ES-I3 (cell line): ENCODE data around the gene CREBBP.

ENCODE experiments used
- H3K36me3 ChIP-seq: 2 replicates; pipeline ENCODE4 v1.6.1; 2013; ENCODE audit warnings: mild to moderate bottlenecking, low read length, control low read depth, moderate library complexity; ENCODE audit not compliant: insufficient read depth
- H3K4me1 ChIP-seq: 2 replicates; pipeline ENCODE4 v1.6.1; 2013; ENCODE audit warnings: mild to moderate bottlenecking, control low read depth, low read length; ENCODE audit not compliant: insufficient read depth
- H3K9ac ChIP-seq: 2 replicates; pipeline ENCODE4 v1.6.1; 2013; ENCODE audit warnings: low read depth, mild to moderate bottlenecking, low read length, moderate library complexity
- H3K9me3 ChIP-seq: 2 replicates; pipeline ENCODE4 v1.6.1; 2013; ENCODE audit warnings: mild to moderate bottlenecking, low read length, moderate library complexity; ENCODE audit not compliant: control insufficient read depth, insufficient read depth

CREBBP gene

DNA sequence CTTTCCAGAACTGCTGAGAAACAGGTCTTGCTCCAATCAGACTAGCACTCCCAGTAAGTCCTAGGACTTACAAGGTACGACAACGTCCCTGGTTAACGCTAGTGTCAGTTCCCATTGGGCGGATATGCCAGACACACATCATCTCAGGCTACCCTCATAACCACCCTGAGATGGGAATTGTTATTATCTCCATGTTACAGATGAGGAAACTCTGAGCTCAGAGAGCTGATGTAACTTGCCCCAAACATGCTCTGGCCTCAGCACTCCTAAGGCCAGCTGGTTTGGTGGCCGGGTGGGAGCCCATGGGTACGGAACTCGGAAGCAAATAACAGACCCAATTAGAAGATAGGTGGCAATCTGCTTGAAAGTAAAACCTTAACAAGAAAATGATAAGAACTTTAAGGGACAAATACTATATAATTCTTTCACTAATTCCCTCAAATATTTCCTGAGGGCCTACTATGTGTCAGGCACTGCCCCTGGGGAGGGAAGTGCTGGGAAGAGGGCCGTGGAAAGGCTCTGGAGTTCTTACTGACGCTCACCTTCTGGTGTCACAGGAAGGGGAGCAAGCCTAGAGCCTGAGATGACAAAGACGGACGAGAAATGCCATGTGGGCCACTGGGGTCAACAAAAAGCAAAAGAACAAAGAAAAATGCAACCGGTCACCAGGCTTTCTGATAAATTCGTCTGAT is 6.9 kb downstream of the CREBBP start:
- Histone ChIP-seq H3K4me1 (peaks cover 13% of the 10 kb centered on the region; the same call in 1 of the 2 replicates), H3K9me3 (no peaks in the 10 kb centered on the region), H3K36me3 (no peaks in the 10 kb centered on the region), H3K9ac (no peak overlapping the region)

DNA sequence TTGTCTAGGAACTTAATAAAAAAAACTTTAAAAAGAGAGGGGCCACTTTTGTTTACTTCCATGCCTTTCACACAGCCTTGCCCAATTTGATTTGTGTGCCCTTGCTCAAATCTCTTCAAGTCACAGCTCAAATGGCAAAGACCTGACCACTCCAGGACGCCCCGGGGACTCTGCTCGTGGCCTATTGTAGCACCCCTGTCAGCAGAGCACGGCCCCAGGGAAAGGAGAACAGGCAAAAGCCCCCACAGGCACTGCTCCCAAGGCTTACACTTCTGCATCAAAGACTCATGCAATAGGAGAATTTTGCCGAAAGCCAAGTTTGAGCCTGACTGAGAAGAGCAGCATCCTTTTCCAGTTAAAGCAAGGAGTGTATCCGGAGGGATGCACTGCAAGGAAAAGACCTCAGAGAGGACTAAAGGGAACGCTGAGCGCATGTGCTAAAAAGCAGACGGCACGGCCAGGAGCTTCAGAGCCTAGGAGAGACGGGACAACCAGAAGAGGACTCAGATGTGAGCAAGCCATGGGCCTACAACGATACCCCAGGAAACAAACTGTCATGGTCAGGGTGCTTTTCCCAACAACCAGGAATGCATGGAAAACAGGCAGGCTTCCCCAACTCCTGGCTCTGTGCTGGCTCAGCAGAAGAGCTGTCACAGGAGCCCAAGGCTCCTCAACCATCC is 8.2 kb downstream of the CREBBP start:
- Histone ChIP-seq H3K4me1 (peaks cover 11% of the 10 kb centered on the region; the same call in 1 of the 2 replicates), H3K9ac (no peak overlapping the region), H3K9me3 (no peaks in the 10 kb centered on the region), H3K36me3 (no peaks in the 10 kb centered on the region)

DNA sequence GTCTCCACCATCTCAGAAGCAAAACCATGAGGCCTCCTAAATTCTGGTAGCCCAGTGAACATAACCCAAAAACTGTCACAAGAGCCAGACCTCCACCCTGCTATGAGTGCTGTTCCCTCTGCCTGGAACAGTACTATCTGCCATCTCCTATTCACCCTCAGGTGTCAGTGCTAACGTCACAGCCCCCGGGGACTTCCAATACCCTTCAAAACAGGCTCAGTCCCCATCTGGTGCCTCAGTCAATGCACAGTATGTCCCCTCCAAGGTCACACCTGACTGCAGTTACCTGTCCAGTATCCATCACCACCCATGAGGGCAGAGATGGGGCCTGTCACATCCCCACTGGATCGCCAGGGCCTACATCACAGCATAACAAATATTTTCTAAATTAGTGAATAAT is 11.5 kb downstream of the CREBBP start:
- no peaks in the 10 kb centered on the region for H3K9me3 ChIP-seq
- H3K4me1 ChIP-seq: peaks cover 11% of the 10 kb centered on the region; the same call in 1 of the 2 replicates

DNA sequence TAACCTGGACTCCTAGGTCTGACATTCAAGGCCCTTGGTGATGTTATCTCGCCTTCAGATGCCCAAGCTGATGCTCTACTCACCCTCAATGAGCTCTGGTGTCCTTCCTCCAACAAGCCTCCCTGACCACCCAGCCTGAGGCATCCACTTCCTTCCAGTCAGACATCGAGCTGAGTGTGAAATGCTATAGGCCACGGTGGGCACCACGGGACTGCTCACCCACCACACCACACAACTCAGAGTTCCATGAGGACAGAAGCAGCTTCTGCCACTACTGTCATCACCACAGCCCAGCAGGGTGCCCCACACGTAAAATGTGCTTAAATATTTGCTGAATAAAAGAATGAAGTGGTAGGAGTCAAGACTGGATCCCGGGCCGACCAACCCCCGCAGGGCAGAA is 12.0 kb downstream of the CREBBP start:
- H3K9me3 ChIP-seq: no peaks in the 10 kb centered on the region
- no peaks in the 10 kb centered on the region for H3K36me3 ChIP-seq
- H3K4me1 ChIP-seq: peaks cover 16% of the 10 kb centered on the region; the same call in 1 of the 2 replicates
- H3K9ac ChIP-seq: no peak overlapping the region

More for the DNA sequence above, 11.5 kb downstream of the CREBBP start:
- Histone ChIP-seq H3K9ac (no peak overlapping the region), H3K36me3 (no peaks in the 10 kb centered on the region)

DNA sequence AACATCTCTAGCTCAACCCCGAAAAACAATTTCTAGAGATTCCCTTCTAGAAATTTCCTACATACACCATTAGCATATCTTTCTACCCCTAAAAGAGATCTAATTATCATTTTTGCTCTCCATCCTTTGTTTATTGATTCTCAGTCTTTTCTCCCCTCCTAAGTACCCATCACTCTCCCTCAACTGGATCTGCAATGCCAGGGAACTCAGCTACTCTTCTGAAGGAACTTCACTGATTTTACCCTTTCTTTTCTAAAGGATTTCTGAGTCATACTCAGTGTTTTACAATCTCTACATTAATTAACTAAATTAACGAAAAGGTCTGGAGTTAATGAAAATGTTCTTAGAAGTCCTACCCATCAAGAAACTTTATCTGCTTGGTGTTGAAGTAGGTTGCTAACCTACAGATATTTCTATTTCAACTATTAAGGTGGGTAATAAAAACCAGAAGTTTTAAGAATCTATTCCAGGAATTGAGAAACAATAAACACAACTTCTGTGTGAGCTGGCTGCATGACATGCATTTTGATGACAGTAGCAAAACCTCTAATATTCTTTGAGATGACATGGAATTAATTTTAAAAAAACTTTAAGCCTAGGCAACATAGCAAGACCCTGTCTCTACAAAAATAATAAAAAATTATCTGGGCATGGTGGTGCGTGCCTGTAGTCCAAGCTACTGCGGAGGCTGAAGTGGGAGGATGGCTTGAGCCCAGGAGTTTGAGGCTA is 13.6 kb downstream of the CREBBP start:
- Histone ChIP-seq H3K9me3 (no peaks in the 10 kb centered on the region), H3K9ac (no peak overlapping the region), H3K36me3 (no peaks in the 10 kb centered on the region), H3K4me1 (peaks cover 18% of the 10 kb centered on the region; the same call in 1 of the 2 replicates)

DNA sequence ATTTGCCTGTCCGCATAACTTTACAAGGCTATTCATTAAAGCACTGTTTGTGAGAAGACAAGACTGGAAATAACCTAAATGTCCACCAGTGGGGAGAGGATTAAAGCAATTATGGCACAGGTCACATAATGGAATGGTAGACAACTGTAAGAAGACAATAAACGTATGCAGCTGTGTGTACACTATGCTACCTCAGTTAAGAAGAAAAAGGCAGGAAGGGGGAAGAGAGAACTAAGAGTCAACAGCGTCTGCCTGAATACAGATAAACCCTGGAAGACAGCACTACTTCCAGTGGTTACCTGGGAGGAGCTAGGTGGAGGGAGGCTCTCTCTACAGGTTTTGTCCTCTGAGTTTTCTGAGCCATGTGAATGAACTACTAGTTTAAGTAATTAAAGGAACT is 15.3 kb downstream of the CREBBP start:
- H3K9me3 ChIP-seq: no peaks in the 10 kb centered on the region
- H3K36me3 ChIP-seq: no peaks in the 10 kb centered on the region
- no peak overlapping the region for H3K9ac ChIP-seq
- peaks cover 17% of the 10 kb centered on the region; the same call in 1 of the 2 replicates for H3K4me1 ChIP-seq

DNA sequence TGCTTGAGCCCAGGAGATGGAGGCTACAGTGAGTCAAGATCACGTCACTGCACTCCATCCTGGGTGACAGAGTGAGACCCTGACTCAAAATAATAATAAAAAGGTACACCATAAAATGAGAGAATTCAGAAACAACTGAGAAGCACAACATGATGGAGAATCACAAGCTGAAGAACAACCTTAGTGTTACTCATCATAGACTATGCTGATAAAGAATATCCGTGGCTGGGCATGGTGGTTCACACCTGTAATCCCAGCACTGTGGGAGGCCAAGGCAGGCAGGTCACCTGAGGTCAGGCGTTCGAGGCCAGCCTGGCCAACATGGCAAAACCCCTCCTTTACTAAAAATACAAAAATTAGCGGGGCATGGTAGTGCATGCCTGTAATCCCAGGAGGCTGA is 16.0 kb downstream of the CREBBP start:
- H3K9ac ChIP-seq: no peak overlapping the region
- H3K9me3 ChIP-seq: no peaks in the 10 kb centered on the region
- H3K4me1 ChIP-seq: peaks cover 17% of the 10 kb centered on the region; the same call in 1 of the 2 replicates
- no peaks in the 10 kb centered on the region for H3K36me3 ChIP-seq

DNA sequence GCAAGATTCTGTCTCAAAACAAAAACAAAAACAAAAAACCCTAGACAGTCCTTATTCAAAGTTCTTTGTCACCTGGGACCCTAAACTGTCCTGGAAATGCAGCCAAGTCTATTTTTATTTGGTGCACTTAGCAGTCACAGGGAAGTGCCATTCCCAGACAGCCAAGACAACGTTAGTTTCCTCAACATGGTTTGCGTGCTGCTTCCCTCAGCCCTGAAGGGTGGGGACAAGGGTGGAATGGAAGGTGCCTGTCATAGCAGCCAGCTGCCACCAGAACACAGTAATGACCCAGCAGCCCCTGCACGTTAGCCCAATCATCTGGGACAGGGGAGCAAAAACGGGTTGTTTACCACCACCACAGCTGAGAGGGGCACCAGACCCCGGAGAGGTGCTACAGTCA is 16.9 kb downstream of the CREBBP start:
- no peaks in the 10 kb centered on the region for H3K36me3 ChIP-seq
- no peak overlapping the region for H3K9ac ChIP-seq
- no peaks in the 10 kb centered on the region for H3K9me3 ChIP-seq
- peaks cover 17% of the 10 kb centered on the region; the same call in 1 of the 2 replicates for H3K4me1 ChIP-seq

DNA sequence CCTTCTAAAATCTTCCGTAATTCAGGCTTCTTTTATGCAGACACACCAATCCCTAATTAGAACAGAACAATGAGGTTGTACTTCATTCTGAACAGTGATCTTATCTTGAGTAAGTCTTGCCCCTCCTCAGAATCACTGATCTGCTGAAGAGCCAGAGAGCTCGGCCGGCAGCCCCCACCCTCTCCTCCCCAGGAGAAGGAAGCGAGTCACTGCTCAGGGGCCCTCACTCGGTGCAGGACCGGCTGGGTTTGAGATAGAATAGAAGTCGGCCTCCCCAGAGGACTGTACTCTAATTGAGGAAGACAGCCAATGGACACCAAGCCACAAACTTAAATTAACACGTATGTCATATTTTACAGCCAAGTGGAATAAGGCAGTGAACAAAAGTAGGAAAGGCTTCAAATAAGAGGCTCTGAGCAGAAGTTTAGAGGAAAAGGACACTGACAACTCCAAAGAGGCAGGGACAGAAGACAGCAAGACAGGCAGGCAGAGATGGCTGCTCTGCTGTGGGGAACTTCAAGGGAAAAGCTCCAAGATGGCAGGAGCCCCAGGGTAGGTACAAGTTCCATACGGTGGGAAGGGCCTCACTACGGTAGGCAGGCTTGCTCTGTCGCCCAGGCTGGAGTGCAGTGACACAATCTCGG is 18.6 kb downstream of the CREBBP start:
- no peaks in the 10 kb centered on the region for H3K36me3 ChIP-seq
- peaks cover 31% of the 10 kb centered on the region for H3K4me1 ChIP-seq
- H3K9ac ChIP-seq: no peak overlapping the region

DNA sequence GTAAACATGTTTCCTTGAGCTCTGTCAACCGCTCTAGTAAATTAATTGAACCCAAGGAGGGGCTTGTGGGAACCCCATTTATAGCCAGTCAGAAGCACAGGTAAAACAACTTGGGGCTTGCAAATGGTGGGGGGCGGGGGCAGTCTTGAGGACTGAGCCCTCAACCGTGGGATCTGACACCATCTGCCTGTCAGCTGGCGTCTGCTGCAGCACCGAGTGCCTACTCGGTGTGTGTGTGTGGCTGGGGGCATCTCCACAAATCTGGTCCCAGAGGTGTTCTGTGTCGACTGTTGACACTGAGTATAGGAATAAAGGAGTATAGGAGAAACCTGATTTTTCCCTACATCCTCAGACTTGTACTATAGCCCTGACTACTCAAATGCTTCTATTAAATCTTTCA is 20.6 kb downstream of the CREBBP start:
- Histone ChIP-seq H3K9ac (no peak overlapping the region), H3K36me3 (no peaks in the 10 kb centered on the region), H3K4me1 (peaks cover 33% of the 10 kb centered on the region), H3K9me3 (no peaks in the 10 kb centered on the region)

More for the DNA sequence above, 18.6 kb downstream of the CREBBP start:
- H3K9me3 ChIP-seq: no peaks in the 10 kb centered on the region

DNA sequence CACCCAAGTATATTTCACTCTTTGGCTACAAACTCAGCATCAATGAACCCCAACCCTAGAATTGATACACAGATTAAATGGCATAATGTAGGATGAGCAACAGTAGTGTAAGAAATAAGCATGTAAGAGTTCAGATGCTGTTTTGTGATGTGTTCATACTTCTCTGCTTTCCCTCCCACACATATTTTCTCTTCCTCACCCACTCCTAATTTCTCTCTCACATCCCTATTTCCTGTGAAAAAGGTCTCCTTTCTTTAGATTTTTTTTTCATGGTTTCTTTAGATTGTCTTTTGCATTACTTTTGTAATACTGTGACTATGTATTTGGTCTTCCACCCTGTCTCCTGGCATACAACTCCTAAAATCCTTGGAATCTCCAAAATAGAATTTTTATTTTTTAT is 21.7 kb downstream of the CREBBP start:
- no peak overlapping the region for H3K9ac ChIP-seq
- no peaks in the 10 kb centered on the region for H3K36me3 ChIP-seq
- peaks cover 31% of the 10 kb centered on the region for H3K4me1 ChIP-seq
- no peaks in the 10 kb centered on the region for H3K9me3 ChIP-seq

DNA sequence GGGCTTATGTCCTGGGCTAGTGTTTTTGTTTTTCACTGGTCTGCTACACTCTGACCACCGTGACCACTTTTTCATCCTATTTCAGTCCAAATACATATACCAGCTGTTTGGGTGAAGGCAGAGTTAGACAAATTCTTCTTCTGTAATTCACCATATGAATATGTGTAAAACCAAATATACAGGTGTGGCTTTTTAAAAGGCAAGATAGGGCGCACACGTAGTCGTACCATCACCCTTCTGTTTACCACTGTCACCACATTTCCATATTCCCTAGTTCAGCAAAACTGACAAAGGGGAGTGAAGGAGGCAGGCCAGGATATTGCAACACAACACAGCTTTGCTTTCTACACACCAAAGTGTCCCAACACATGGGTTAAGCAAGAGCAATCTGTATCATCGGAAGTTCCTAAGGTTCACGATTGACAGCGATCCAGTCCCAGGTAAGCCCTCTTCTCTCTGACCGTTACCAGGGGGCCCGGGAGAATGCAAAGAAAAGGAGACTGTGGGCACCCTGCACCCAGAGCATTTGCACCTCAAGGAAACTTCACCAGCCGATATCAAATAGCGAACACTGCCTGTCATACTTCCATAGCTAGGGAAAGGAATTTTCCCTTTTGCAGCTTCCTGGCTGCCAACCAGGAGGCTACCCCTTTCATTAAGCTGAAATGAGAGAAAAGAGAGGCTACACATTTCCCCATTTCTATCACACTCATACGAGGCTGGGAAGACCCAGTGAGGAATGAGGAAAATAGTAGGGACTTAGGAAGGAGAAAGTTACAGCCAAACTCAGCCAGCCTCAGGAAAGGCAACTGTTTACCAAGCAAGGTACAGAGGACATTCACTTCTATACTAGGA is 23.1 kb downstream of the CREBBP start:
- H3K9ac ChIP-seq: no peak overlapping the region
- H3K9me3 ChIP-seq: no peaks in the 10 kb centered on the region
- H3K36me3 ChIP-seq: no peaks in the 10 kb centered on the region
- H3K4me1 ChIP-seq: peaks cover 23% of the 10 kb centered on the region

DNA sequence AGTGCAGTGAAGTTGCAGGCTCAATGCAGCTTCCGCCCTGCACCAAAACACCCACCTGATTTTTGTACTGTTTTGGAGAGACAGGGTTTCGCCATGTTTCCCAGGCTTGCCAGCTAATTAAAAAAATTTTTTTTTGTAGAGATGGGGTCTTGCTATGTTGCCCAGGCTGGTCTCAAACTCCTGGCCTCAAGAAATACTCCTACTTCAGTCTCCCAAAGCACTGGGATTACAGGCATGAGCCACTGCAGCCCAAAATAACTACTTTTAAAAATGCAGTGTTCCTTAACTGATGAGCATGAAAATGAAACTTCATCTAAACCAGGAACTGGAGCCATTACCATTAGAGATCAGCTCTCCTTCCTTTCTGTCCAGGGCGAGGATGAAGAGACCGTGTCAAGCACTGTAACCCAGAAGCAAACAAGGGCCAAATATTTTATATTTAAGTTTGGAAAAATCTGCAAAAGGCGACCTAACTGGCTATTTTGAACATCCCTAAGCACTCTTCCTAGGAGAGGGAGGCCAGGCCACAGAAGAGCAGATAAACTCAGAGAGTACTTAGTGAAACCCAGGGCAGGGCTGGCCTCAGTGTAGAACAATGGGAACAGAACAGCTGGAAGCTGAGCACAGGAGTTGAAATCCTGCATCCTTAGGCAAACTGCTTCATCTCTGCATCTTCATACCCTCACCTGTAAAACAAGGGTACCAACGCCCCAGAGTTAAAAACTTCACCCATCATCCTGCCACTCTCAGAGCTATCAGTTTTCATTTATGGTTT is 24.0 kb downstream of the CREBBP start:
- Histone ChIP-seq H3K9me3 (no peaks in the 10 kb centered on the region), H3K4me1 (peaks cover 16% of the 10 kb centered on the region)

More for the DNA sequence above, 24.0 kb downstream of the CREBBP start:
- Histone ChIP-seq H3K36me3 (no peaks in the 10 kb centered on the region), H3K9ac (no peak overlapping the region)
